Measurements from ENCODE around the gene IL6ST.

IL6ST gene

GRCh38 chr5:55896663-55897062 lies 98.1 kb downstream of the IL6ST start:
- DNase-seq (ENCODE audit: low spot score): no peak

- no peak for DNase-seq (ENCODE audit: low spot score)
Observed at GRCh38 chr5:55896238-55896637, 98.5 kb downstream of the IL6ST start.

GRCh38 chr5:55895346-55895745 lies 99.4 kb downstream of the IL6ST start:
- no peak for DNase-seq (ENCODE audit: low spot score)

GRCh38 chr5:55894135-55894534 lies 100.6 kb downstream of the IL6ST start:
- no peak for DNase-seq (ENCODE audit: low spot score)

- DNase-seq (ENCODE audit: low spot score): no peak
Observed at GRCh38 chr5:55892479-55892878, 102.3 kb downstream of the IL6ST start.

- DNase-seq (ENCODE audit: low spot score): no peak
Observed at GRCh38 chr5:55888205-55888604, 106.6 kb downstream of the IL6ST start.

- no peak for DNase-seq (ENCODE audit: low spot score)
Observed at GRCh38 chr5:55885359-55885758, 109.4 kb downstream of the IL6ST start.

Small RNA genes within 50 kb of the gene (small RNA-seq; reads per million reads assigned to genes)
- gene AC016596.1 (0 reads per million in 2 experiments), gene RF01210 (0 to 0.08 reads per million in 2 experiments)

Measured in SK-N-DZ (cell line).